Measurements from ENCODE around the gene DCLK1.
"Not testable (repeated sequence)": the region's sequence is repeated elsewhere in the genome, so short reads cannot be mapped to it uniquely, and the experiment has no call there.

Gene DCLK1

DNA sequence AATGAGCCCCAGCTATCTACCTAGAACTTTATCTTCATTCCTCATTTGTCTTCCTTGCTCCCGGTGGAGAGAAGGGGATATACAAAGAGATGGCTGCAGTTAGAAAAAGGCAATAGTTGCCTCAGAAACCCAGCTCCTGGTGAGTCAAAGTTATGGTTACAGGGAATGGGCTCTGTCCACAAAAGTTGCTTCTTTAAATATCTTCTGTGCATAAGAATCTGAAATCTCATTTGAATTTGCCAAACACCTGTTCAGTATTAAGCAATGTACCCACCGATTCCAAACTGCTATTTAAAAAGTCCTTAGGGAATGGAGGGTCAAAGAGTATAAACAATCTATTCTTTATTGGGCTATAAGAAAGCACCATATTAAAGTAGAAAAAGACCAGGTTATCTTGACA, 48.4 kb downstream of the DCLK1 start:
- no peak for DNase-seq

DNA sequence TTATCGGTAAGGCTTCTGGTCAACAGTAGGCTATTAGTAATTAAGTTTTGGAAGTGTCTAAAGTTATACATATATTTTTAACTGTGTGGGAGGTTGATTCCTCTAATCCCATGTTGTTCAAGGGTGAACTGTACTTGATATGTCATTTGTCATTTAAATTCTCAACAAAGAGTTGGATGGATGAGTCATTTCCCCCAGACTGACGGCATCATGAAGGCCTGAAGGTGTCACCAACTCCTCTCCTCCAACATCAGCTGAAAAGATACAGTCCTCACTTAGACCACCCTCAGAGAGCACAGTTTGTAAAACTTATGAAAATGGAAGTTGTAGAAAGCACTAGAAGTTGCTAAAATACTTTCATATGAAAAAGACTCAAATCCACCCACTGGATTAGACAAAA, 48.8 kb downstream of the DCLK1 start:
- no peak for DNase-seq

DNA sequence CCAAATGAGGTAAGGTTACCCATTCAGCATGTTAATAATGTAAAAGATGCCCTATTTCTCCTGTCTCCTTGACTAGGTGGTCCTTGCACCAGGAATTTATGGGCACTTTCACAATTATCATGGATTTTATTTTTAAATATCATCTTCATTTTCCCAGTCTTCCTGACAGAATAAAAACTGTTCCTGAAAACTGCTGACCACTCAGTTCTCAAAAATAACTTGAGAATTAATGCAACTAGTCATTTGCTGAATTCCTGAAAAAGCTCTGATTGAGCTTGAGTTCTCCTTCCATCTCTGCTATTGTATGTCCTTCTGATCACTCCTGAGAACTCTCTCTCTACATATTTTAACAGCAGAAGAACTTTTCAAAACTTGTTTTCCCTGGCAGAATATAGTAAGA, 55.0 kb downstream of the DCLK1 start:
- no peak for DNase-seq

DNA sequence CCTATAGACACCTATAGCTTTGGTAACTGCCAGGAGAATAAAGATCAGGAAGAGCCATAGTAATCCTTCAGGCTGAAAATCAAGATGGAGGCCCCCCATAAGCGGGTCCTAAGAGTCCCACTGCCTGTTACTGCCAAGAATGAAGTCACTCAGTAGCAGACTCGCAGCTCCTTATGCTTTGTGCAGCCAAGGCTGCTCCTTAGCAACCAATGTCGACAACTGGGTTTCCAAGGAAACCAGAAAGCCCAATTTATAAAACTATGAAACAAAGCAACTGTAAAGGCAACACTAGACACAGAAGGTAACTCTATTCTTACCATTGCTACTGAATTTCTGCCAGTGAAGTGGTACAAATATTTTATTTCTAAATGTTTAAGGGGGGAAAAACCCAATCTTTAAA, 56.5 kb downstream of the DCLK1 start:
- DNase-seq = no peak

DNA sequence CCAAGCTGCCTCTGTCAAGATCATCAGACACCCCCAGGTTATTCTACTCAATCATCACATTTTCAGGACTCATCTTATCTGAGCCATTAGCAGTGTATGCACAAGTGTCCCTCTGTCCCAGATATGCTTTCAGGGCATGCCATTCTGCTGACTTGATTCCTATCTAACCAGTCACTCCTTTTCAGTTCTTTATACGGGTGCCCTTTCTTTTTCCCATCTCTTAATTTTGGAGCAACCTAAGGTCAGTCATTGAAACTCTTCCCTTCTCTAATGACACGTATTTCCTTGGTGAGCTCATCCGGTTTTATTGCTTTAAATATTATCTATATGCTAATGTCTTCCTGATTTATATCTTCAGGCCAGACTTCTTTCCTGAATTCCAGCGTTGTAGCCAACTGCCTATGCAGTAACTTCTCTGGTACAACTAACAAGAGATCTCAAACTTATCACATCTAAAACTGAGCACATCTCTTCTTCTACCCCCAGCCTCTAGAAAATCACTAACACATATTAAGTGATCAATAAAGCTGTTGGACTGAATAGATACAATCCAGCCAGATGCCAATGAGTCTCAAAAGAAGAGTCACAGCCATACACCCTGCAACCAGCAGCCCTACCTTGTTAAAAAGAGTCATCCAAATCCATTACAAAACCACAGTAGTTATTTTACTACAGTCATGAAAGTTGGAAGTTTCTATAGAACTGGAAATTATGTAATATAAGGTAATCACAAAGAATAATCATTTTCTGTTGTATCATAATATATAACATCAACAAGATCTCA, 58.8 kb downstream of the DCLK1 start:
- no peak for DNase-seq

DNA sequence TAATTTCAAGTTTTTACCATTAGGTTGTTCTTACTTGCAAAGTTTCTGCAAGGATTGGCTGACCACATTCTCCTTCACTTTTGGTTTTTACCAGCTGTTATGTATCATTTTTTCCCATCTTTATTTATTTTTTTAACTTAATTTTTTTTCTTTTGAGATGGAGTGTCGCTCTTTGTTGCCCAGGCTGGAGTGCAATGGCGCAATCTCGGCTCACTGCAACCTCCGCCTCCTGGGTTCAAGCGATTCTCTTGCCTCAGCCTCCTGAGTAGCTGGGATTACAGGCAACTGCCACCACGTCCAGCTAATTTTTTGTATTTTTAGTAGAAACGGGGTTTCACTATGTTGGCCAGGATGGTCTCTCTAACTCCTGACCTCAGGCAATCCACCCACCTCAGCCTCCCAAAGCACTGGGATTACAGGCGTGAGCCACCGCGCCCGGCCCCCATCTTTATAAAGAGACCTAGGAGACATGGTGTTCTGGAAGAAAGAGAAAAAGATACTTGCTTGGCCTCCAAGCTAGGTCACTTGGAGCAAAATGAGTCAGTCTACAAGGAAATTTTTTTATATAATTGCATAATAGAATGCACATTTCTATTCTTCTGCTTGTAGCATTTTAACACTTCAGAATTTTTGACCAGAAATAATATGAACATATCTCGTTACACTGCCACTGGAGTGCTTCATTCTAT, 60.5 kb downstream of the DCLK1 start:
- not testable (repeated sequence) for DNase-seq

DNA sequence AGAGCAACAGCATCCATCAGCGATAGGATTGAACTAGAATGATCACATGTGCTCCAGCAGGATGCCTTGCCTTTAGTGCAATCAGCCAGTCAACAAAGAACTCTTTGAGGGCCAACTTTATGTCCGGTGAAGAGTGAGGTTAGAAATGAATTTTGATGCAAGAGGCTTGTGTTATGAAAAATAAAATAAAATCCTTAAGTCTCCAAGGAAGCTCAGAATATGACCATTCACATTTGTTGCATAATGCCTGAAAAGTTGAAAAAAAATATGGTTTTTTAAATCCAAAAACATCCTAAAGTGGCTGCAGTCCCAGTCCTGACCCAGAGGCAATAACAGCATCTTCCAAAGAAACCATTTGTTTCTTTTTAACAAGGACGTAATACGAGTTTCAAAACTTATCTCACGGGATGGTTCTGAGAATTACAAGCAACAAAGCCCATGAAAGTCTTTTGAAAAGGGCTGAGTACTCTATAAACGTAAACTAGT, 61.3 kb downstream of the DCLK1 start:
- DNase-seq = no peak

DNA sequence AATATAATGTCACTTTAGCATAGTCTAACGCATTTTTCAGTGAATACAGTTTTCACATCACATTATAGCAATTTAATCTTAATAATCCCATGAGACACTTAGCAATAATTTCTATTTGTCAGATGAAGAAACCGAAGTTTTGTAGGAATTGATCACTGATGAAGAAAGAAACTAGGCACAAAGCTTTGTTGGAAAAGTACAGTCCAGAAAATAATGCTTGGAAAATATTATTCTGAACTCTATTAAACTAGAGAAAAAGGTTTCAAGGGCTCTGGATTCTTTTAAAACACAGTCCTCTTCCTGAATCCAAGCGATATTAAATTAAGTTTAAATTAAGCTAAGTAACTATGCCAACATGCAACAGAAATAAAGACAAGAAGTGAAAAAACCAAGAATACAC, 62.2 kb downstream of the DCLK1 start:
- DNase-seq = no peak

DNA sequence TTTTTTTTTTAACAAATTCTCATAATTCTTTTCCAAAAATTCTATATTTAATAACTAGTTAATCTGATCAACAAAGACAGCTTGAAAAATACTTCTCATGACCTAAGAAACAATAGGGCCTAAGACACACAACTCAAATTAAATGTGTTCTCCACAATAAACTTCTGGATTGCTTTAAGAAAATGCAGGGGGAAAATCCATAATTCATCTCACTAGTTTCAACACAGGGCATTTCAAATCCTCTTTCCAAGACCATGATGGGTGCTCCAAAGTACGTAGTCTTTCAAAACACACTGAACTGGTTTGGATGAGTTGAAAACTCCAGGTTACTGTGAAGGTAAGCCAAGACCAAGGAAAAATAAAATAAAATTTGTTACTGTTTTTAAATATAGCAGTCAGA, 62.6 kb downstream of the DCLK1 start:
- no peak for DNase-seq

DNA sequence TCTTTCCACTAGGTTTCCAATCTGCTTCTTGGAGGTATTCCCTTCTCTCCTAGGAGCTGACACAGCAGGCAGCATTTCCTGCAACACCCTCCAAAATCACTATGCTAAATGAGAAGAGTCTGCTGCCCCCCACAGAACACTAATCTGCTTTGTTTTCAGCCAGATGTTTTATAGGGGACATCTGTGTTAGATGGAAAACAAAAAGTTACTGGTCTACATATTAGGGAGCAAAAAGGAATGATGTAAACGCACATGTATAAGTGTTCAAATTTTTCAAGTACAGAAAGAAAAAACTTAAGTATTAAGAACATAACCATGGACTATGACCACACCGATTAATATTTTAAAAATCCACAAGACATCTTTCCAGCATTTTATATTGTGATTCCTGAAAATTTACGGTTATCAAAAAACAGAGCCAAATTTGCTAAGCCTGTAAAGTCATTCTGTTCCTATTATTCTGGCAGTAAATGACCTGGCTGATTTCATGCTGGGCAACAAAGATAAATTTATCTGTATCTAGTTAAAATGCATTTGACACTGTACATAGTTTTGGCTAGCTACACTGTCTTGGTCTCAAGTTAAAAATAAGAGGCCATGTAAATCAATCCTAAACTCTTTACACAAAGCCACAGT, 63.3 kb downstream of the DCLK1 start:
- no peak for DNase-seq

DNA sequence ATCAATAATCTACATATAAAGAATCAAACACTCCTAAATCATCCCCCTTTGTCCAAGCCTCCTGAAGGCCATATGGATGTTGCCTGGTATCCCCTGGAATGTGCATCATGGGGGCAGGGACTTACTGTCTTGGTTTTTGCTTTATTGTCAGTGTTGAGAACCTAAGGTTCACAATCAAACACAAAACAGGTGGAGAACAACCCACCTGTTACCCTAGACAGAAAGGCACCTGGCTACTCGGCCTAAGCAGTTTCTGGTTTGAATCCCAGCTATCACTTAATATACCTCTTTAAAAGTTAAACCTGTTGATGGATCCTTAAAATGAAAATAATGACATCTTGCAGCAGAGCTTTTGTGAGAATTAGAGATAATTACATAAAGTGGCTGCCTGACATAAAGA, 68.9 kb downstream of the DCLK1 start:
- DNase-seq = no peak

DNA sequence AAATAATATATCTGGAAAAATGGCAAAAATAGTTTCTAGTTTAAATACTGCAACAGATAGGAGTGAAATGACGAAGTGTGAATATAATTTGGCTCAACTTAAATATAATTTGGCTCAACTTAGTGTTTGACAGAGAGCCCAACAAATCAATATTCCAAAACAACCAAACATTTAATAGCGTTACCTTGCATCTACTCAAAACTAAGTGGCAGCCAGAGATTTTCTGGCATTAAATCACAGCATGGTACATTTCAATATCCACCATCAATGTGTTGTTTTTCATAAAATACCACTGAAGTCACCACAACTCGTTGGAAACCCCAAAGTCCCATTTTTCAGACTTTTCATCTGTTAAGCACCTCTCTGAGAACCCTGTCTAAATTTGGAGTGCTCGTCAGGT, 69.6 kb downstream of the DCLK1 start:
- DNase-seq = no peak

DNA sequence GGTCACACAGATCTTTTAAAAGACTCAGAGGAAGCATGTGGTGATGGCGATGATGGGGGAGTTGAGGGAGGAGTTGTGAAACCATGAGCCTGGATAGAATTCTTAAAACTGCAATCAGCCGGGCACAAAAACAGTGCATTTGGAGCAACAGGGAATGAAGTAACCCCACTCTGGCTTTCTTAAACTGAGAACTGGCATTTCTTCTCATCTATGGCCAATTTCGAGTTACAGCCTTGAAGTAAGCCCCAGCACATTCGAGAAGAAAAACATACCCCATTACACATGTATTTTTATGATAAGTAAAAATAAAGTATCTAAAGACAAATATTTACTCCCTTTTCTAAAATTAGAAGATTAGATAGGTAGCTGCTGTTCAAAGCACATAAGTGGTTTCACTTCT, 70.1 kb downstream of the DCLK1 start:
- no peak for DNase-seq

DNA sequence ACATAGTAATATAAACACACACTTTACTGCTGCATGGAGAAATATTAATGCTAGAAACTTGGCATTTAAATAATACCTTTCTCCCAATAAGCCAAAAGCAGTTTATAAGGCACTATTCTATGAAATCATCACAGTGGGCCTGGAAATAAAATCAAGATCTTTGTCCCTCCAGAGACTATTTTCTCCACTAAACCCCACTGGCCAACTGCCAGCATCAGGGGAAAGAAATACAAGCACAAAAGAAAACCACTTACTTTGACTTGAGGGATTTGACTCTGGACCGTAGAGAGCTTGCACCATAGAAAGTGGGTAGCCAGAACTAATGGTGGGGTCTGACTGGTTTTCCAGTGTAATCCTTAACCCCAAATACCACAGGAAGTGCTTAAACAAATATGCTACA, 71.9 kb downstream of the DCLK1 start:
- no peak for DNase-seq

DNA sequence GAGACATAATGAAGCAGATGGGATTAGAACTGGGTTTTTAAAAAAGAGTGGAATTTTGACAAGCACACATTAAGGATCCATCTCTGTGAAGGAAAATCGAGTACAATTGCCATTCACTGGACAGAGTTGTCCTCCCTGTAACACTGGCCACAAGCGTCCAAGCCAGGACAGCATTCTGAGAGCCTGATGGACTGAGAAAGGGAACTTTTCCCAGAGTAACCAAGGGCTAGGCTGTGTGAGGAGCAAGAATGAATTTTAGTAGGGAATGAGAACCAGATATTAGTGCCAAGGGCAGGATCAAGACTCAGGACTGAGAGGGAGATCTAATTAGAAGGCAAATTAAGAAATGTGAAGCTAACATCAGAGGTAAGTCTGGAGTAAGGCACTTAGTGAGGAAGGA, 73.1 kb downstream of the DCLK1 start:
- DNase-seq = no peak

DNA sequence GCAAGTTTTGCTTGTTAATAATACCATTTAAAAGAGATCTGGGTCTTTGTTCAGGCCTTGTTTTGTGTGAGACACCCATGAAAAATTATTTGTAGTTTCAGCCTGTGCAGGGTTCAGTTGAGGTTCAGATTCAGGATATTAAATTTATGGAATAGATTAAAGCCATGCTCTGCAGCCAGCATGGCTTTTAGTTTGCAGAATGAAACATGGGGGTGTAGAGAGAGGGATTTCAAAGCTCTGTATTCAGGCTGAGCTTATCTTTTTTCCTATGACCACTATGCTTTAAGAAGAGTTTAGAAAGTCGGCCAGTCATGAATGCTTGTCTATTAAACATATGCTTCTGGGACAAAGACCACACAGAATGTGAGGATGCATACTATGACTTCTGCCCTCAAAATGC, 73.6 kb downstream of the DCLK1 start:
- no peak for DNase-seq

DNA sequence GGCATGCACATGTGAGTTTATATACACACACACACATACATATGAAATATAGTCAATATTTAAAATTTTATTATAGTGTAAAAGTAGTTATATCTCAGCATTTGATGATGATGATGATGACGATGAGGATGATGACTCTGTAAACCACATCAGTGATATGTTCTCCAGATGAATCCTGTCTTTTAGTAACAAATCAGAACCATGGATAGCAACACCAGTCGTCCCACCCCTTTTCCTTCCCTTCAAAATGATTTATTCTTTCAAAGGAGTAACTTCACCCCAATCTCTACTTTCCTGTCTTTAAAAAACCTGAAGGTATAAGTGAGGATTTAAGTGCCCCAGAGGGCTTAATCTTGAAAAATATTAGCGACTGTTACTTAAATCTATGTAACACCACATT, 74.1 kb downstream of the DCLK1 start:
- no peak for DNase-seq

DNA sequence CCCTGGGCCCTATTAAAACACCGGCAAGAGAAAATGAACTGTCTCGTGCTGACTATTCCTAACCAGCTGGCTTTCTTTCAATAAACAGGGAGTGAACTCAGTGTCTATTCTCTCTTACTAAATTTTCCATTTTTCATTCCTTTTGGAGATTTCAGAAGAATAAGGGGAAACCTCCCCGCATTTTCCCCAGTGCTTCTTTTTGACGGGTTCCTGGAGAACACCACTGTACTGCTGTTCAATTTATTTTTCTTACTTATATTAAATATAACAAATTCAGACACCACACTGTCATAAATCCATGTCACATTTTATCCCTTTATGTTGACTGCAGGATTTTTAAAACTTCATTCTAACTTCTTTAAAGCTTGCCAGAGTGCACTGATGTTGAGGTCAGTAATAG, 75.8 kb downstream of the DCLK1 start:
- no peak for DNase-seq

DNA sequence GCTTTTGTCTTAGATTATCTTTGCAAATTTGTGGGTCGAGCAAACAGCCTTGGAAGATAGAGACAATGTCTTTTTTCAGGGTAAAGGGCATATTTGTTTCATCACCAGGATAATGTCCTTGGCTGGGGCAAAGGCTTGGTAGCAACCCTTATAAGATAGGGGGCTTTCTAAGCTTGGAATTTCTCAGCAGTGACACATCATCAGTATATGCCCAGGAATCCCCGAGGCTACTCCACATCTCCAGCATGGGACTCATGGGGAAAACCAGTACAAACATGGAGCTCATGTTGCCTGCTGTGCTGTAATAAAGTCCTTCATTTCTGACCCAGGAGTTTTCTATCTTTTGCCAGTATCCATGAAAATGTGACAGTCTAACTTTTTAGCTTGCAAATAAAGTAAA, 77.1 kb downstream of the DCLK1 start:
- DNase-seq = no peak

DNA sequence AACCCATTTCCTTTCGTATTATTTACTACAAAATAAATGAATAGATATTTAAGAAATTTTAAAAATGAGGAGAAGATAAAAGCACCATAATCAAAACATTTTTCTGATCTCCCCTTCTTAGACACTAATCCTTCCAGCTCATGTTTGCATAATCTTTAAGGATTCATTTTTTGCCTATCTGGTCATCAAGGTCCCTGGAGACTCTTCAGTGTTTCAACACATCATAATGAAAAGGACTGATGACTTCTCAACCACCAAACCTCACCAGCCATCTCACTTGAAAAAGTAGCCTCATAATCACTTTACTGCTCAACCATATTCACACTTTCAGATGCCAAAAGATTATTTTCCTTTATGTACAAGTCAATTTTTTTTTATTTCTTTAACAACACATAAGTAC, 80.1 kb downstream of the DCLK1 start:
- no peak for DNase-seq

DNA sequence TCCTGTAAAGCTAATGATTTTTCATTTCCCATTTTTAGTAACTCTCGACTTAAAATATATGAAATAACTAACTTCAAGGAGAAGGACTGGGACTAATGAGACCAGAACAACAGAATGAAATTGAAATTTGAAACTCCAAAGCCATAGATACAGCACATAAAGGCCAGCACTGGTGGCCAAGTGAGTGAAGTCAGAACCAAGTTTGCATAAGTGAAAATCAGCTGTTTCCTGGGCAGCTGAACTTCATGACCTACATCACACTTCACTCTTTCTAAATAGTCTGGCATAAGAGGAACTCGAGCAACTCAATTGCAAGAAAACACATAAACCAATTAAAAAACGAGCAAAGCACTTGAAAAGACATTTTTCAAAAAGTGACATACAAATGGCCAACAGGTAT, 84.5 kb downstream of the DCLK1 start:
- no peak for DNase-seq

DNA sequence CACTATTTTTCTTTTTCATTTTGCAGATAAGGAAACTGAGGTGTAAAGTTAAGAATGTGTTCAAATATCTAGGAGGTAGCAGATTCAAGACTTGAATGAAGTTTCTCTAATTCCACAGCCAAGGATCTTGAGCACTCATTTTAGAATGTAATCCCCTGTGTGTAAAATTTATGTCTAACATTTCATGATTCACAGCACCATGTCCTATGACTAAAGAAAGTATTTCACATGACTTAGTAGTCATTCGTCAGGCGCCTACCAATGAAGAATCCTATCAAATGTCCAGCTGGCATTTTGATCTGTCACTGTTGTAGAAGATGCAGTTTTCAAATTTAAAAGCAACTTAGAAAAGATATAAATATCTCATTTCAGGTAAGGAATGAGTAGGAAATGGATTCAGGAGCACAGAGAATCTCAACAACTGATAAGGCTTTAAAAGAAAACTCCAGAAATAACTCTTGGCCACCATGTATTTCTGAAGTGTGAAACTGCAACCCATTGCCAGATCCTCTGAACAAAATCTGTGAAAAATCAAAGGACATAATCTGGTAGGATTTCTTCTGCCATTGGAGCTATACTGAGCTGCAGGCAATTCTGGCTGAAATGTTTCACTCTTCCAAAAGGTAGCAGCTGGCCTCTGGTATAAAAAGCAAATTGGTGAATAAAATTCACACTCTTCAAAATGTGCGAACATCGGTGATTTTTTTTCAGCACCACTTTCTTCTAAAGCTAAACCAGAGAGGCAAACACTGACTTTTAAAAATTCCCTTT, 92.2 kb downstream of the DCLK1 start:
- no peak for DNase-seq

DNA sequence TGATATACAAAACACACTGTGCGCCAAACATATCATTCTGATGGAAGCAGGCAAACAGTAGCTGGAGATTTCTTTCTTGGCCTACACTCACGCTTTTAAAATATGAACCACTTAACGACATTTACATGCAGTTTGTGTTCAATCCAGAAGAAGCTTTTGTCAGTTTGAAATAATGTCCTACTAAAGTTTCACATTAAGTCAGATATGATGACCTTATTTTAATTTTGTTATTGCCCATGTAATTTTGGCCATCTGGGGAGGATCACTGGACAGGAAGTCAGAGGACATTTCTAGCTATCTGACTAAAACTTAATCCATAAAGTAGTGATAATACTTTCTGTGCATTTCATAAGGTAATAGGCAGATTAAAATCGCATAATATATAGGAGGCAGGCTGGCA, 98.1 kb downstream of the DCLK1 start:
- DNase-seq = no peak

Measured in activated CD4-positive, alpha-beta T cell treated with anti-CD3 and anti-CD28 coated beads, Interleukin-2, Interleukin-6, amounts not matched to agents 100 ng/mL and 50 ng/mL, durations not matched to agents 16 hours and 8 hours (primary cell).